ENCODE measurements around the gene ANKAR. TPM values are rescaled to one million over a fixed set of nuclear protein-coding genes. Genes with fewer than 3 reads are reported as not detected.
A peak's percentile ranks its signal among the peaks of the same experiment; 100 is the strongest.

Gene ANKAR
- total and polyA plus RNA-seq, 2 of the 4 experiments (the other 2 are of a cell fraction): 0.96 to 2.2 TPM

DNA sequence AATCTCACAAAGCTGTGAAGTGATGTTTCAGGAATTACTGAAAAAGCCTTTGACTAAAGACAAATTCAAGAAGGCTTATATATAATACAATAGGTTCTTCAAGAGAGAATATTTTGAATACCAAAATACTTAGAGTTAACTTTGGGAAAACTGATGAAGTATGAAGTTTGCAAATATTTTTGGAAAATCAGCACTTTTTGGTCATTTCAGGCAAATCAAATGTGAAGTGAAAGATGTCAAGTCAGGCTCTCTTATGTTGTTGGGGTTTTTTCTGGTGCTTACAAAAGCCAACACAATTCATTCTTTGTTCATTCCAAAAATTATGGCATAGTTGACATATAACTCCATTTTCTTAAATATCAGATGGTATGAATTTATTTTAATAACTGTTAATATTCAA, 27.9 kb upstream of the ANKAR start:
- H3K79me1 ChIP-seq (ENCODE audit: low read depth in 1 of 2, low read length in 2 of 2): no peaks in the 10 kb centered on the region
- H3K18ac ChIP-seq (ENCODE audit: low read depth, low read length): no peak overlapping the region
- no TSS peak for BruUV-seq (replicated peaks)
- ATAC-seq (ENCODE audit: low read depth): no peak
- no peak overlapping the region for H2AFZ ChIP-seq (replicated peaks; ENCODE audit: low read length, poor library complexity)
- ChIA-PET POLR2A (ENCODE audit: unreplicated experiment) (no interaction called here), CTCF (no interaction called here)
- H2BK20ac ChIP-seq (ENCODE audit: low read depth, low read length): no peak overlapping the region
- H3K4ac ChIP-seq (ENCODE audit: low read depth, low read length): no peak overlapping the region
- no peak overlapping the region for H3K56ac ChIP-seq (ENCODE audit: extremely low read depth, insufficient read depth, low read length)
- peaks cover 2% of the 10 kb centered on the region; the same call in 1 of the 2 replicates for H3K9me3 ChIP-seq (ENCODE audit: control insufficient read depth, insufficient read depth, low read length)
- H3K4me2 ChIP-seq (ENCODE audit: low read depth, low read length): no peak overlapping the region
- H2BK5ac ChIP-seq (ENCODE audit: low read depth, low read length, poor library complexity, severe bottlenecking): no peak overlapping the region
- no peak for DNase-seq
- no peak overlapping the region for H3K14ac ChIP-seq (replicated peaks; ENCODE audit: low read depth, low read length)
- no peak overlapping the region for H2AK9ac ChIP-seq (replicated peaks; ENCODE audit: low read depth, low read length, poor library complexity)
- dilution Hi-C loops (cut with HindIII; ENCODE audit: low sequenced_read_pairs, unreplicated experiment): no loop called here
- no peaks in the 10 kb centered on the region for H3K9me1 ChIP-seq (ENCODE audit: insufficient read depth, low read length)
- H3K36me3 ChIP-seq (ENCODE audit: control insufficient read depth, insufficient read depth, low read length): no peaks in the 10 kb centered on the region
- H4K5ac ChIP-seq (ENCODE audit: low read depth, low read length): no peak overlapping the region
- H3K23ac ChIP-seq (ENCODE audit: low read depth, low read length): no peak overlapping the region
- H4K8ac ChIP-seq (ENCODE audit: low read depth in 2 of 2, low read length in 2 of 2): no peak overlapping the region
- TF ChIP-seq CEBPB (IDR thresholded peaks at IDR 0.05; ENCODE audit: low read depth, low read length): no peak
- 0 out of 2 replicates have a peak, but pooled peaks have one; percentile 19 for TF ChIP-seq MAFK (IDR thresholded peaks at IDR 0.05; ENCODE audit: low read depth, low read length)
- TF ChIP-seq BHLHE40 (IDR thresholded peaks at IDR 0.05; ENCODE audit: low read depth, low read length): no peak
- H3K27ac ChIP-seq (ENCODE audit: insufficient read depth, low read length): no peak overlapping the region
- no peaks in the 10 kb centered on the region for H4K20me1 ChIP-seq (ENCODE audit: insufficient read depth, low read length)
- peaks cover 1% of the 10 kb centered on the region for H3K4me1 ChIP-seq (ENCODE audit: control insufficient read depth, insufficient read depth, low read length)
- H3K27me3 ChIP-seq (ENCODE audit: control insufficient read depth, insufficient read depth, low read length): no peaks in the 10 kb centered on the region
- no peak overlapping the region for H4K91ac ChIP-seq (ENCODE audit: insufficient read depth, low read depth, low read length)
- H3K4me3 ChIP-seq (ENCODE audit: insufficient read depth, low read depth, low read length): no peak overlapping the region
- intact Hi-C loops (cut with micrococcal nuclease): no loop called here
- H2BK15ac ChIP-seq (ENCODE audit: low read depth, low read length): no peak overlapping the region
- H2BK120ac ChIP-seq (ENCODE audit: low read depth, low read length): no peak overlapping the region
- in situ Hi-C loops (cut with MboI; ENCODE audit: low sequenced_read_pairs): no loop called here
- no peak overlapping the region for H3K9ac ChIP-seq (ENCODE audit: low read depth, low read length)
- H2AK5ac ChIP-seq (ENCODE audit: low read depth, low read length): no peak overlapping the region

Measured in IMR-90 (cell line).